ENCODE measurements around the gene SLC27A1.

GRCh38 chr19:17431417-17431816, 38.9 kb upstream of the SLC27A1 start:
- TF ChIP-seq CTCF (IDR thresholded peaks at IDR 0.05; ENCODE audit: low read length), result no peak
- no peak for TF ChIP-seq EZH2phosphoT487 (IDR thresholded peaks at IDR 0.05; ENCODE audit: low read length)
- TF ChIP-seq EZH2 (optimal IDR thresholded peaks at IDR 0.05; ENCODE audit: low read depth, low read length), result no peak

Data from MM.1S (cell line).